Lower leg skin (tissue), 3 donors: ENCODE data around the gene SPDYC.

Source experiments
- CTCF ChIP-seq, 3 donors: fragments of 450-650 bp; IDR thresholded peaks; one replicate each; pipeline ENCODE4 v1.5.1; 2016; ENCODE audit warnings: antibody characterized with exemption in 3 of 3, mild to moderate bottlenecking in 3 of 3, moderate library complexity in 2 of 3
- POLR2A ChIP-seq, 2 donors: fragments of 450-650 bp; IDR thresholded peaks; one replicate each; pipeline ENCODE4 v1.6.1; 2016 to 2017; ENCODE audit warnings: antibody characterized with exemption in 2 of 2, mild to moderate bottlenecking in 1 of 2, moderate library complexity in 1 of 2

DNA sequence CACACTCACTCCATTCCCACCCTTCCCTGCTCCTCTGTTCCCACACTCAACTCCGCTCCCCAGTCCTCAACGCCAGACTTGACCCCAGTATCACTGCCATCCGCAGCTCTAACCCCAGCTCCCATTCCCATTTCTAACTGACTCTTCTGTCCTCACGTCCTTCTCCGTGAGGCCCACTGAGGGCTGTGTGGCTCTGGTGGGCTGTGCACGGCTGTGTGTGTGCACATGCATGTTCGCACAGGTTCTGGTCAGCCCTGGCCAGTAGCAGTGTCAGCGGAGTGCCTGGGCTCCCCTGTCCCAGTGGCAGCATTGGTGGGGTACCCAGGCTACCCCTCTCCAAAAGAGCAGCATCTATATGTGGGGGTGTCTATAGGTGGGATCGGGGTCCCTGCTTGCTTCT is 16.7 kb downstream of the SPDYC start:
- TF ChIP-seq CTCF (IDR thresholded peaks at IDR 0.05) (no peak), POLR2A (IDR thresholded peaks at IDR 0.05) (no peak)
